Urothelium cell line (cell line): ENCODE results near the gene SLC7A1.

Experiments used
- DNase-seq: peaks from one replicate; pipeline ENCODE4 v3.0.0; 2011; ENCODE audit warnings: low spot score, mixed read lengths
- FAIRE-seq: peaks from 2 replicates; lab custom pipeline; 2011; peaks lifted over from hg19 to GRCh38; lab: Jason Lieb, UNC

Gene SLC7A1

GRCh38 chr13:29471551-29471950 is 123.9 kb downstream of the SLC7A1 start:
- no peak for FAIRE-seq
- DNase-seq = no peak

- no peak for FAIRE-seq
- DNase-seq = peak; percentile 79
Observed at GRCh38 chr13:29465741-29466293, 129.7 kb downstream of the SLC7A1 start.

GRCh38 chr13:29464105-29464679 is 131.3 kb downstream of the SLC7A1 start:
- DNase-seq = no peak
- FAIRE-seq = no peak

- DNase-seq (no peak), FAIRE-seq (no peak)
Observed at GRCh38 chr13:29459813-29460355, 135.6 kb downstream of the SLC7A1 start.
